Hepatocyte (in vitro differentiated cells): ENCODE data around the gene ENO2.

Experiments
- CTCF ChIP-seq: fragments of 200-600 bp; sonication (generic); IDR thresholded peaks from 2 replicates; pipeline ENCODE4 v1.5.1; 2016; ENCODE audit warnings: antibody characterized with exemption, mild to moderate bottlenecking; ENCODE audit not compliant: poor library complexity
- EZH2phosphoT487 ChIP-seq: fragments of 200-600 bp; sonication (generic); IDR thresholded peaks from one replicate; pipeline ENCODE4 v1.6.1; 2018; ENCODE audit warnings: antibody characterized with exemption, mild to moderate bottlenecking, low read depth, moderate library complexity; ENCODE audit not compliant: unreplicated experiment, severe bottlenecking

GRCh38 chr12:6959805-6960592 is 45.6 kb downstream of the ENO2 start:
- TF ChIP-seq CTCF (no peak), EZH2phosphoT487 (no peak)
